HG03103 (cell line): ENCODE data around the gene KLHDC7A.

Source experiments
- ATAC-seq: cut with Tn5 transposase; IDR thresholded peaks from one replicate; pipeline ENCODE4 v1.9.1; 2021; ENCODE audit warnings: low read depth; ENCODE audit not compliant: unreplicated experiment

The KLHDC7A gene

DNA sequence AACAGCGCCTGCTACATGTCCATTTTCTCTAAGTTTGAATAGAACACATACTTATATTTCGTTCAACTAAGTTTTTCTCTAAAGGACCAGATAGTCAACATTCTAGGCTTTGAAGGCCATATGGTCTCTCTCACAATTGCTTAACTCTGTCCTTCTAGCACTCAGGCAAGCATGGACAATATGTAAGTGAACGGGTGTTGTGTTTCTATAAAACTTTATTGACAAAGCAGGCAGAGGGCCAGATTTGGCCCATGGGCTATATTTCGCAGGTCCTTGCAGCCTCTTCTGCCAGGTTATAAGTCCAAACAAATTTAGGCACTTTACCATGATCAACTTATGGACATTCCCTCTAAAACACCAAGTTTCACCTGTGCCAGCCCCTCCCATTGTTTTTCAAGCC is 21.1 kb downstream of the KLHDC7A start:
- ATAC-seq: no peak

DNA sequence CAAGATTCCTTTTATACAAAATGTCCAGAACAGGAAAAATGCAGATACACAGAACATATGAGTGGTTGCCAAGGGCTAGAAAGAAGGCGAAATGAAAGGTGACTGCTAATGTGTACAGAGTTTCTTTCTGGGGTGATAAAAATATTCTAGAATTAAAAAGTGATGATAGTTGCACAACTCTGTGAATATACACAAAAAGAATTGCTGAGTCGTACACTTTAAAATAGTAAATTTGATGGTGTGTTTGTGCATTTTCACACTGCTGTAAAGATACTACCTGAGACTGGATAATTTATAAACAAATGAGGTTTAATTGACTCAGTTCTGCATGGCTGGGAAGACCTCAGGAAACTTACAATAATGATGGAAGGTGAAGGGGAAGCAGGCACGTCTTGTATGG is 23.9 kb downstream of the KLHDC7A start:
- ATAC-seq: no peak

DNA sequence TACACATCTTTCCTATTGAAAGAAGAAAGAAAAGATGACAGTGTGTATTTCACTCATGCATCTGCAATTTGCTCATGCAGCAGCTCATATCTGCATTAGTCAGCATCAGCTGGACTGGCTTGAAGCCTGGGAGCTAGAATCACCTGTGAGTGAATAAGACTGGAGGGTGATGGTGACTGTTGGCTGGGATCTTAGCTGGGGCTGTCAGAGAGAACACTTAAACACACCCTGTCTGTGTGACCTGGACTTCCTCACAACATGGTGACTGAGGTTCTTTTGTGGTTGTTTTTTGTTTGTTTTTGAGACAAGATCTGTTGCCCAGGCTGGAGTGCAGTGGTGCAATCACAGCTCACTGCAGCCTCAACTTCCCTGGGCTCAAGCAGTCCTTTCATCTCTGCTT is 24.9 kb downstream of the KLHDC7A start:
- no peak for ATAC-seq

DNA sequence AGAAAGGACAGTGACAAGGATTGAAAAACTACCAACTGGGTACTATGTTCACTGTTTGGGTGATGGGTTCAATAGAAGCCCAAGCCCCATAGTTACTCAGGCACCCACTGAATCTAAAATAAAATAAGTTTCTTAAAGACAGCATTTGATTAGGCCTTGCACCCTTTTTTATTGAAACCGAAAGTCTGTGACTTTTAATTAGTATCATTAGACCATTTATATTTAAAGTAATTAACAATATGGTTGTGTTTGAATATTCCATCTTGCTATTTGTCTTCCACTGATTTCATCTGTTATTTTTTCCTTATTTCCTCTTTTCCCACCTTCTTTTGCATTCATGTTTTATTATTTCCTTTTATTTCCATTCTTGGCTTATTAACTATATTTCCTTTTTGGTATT is 27.4 kb downstream of the KLHDC7A start:
- ATAC-seq: no peak

DNA sequence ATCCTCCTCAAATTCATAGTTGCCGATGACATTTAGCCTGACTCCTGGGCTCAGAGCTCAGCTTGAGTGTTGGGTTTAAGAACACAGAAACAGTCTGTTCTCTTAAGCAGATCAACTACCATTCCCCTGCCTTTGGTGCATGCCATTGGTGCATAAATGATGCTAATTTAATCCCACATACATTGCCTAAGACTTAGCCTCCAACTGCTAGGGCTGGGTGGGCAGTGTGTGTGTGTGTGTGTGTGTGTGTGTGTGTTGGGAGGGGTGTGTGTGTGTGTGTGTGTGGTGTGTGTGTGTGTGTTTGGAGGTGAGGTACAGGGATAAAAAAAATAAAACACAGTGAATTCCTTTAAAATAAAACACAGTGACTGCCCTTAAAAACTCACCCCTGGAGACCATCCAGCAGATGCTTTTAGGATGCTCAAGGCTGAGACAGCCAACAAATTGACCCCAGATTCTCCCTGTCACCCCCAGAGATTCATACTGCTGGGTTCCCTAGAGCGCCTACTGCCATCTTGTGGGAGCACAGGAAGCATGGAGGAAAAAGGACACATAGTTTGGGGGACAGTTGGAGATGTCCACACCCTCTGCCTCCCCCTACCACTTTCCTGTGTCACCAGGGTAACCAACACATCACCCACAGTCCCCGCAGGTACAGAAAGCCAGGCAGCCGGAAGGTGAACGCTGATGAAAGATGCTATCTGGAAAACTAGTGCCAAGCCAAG is 30.6 kb downstream of the KLHDC7A start:
- ATAC-seq: no peak

DNA sequence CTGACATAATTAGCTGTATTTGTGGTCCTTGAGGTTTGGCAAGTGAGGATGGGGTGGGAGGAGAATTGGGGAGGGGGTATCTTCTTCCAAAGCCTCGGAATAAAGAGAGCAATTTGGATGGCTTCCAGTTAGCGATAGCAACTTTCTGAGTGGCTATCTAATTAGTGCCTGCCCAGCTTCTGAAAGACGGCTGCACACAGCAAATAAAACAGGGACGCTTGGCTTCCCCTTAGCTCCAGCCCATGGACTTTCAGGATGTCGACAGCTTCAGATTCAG is 31.1 kb downstream of the KLHDC7A start:
- ATAC-seq: no peak

DNA sequence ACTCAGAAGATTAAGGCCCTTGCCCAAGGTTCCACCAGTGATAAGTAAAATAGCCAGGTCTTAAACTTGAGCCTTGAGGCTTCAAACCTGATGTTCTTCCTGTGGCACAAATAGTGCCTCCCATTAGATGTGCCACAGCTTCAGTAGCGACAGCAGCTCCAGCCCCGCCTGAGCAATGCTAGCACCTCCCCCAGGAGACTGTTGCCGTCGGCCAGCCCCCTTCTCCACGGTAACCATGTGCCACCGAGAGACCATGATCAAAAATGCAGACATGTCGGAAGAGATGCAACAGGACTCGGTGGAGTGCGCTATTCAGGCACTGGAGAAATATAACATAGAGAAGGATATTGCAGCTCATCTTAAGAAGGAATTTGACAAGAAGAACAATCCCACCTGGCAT is 32.2 kb downstream of the KLHDC7A start:
- no peak for ATAC-seq

DNA sequence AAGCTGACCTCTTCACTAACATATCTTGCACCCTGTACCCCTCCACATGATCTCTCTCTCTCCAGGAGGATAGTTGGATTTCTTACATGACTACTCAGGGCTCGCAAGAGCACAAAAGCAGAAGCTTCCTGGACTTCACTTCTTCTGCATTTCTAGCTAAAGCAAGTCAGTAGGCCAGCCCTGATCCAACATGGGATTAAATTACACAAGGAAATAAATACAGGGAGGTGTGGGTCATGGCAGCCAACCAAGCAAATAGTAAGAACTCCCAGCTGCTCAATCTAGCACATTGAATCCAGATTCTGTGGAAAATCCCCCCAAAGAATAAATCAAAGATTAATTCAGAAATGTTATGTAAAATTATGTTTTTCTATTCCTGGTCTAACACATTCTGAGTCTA is 33.3 kb downstream of the KLHDC7A start:
- no peak for ATAC-seq

DNA sequence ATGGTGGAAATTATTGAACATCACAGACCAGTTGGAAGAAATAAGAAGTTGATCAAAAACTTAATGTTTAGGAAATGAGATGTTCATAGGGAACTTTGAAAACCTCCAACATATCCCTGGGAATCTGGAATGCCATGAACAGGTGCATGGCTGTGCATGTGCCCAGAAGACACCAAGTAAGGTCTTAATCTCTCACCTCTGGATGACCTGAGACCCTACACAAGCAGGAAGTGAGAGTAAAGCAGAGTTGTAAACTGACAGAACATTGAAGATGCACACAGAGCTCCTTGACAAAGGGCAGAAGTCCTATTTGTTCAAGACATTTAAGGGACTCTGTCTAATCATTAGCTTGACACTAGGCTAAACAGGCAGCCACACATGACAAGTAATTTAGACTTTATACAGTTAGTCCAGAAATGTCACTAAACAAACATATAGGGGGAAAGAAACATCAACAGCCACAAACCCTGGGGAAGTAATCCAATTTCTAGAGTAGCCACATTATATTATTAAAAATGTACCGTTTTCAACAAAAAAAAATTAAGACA is 34.5 kb downstream of the KLHDC7A start:
- ATAC-seq: no peak

DNA sequence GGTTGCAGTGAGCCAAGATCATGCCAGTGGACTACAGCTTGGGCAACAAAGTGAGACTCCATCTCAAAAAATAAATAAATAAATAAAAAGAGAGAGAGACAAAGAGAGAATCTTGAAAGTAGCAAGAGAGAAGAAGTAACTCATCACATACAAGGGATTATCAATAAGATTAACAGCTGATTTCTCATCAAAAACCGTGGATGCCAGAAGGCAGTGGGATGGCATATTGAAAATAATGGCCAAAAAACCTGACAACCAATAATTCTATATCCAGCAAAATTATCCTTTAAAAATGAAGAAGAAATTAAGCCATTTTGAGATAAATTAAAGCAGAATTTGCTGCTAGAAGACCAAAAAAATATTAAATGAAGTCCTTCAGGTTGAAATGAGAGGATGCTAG is 35.7 kb downstream of the KLHDC7A start:
- no peak for ATAC-seq

DNA sequence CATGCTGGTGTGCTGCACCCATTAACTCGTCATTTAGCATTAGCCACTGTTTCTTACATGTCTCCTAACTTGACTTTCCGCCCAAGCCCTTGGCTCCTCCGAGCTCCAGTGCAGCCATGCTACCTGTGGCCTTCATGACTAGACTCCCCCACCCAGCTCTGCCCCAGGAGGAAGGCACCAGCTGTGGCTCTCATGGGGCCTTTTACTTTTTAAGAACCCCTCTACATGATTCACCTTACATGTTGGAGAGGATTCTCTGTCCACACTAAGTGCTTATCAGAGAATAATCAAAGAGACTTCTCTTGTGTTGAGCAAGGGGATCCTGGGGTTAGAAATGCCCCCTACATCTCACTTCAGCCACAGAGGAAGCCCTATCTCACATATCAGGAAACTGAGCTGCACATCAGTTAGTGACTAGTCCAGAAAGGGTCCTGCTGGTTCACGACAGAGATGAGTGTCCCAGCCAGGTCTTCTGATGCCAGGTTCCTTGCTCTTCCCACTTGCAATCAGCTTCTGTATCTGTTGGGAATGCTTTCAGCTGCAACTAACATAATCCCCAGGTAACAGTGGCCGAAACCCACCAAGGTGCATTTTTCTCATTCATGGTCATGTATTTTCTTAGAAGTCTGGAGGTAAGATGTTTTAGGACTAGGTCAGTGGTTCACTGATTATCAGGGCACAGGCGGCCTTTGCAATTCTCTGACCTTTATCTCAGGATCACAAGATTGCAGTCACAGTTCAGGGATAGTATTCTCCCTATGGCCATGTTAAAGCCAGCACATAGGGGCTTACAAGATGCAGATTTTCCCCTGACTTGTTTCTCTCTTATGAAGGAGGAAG is 45.9 kb downstream of the KLHDC7A start:
- ATAC-seq: no peak

DNA sequence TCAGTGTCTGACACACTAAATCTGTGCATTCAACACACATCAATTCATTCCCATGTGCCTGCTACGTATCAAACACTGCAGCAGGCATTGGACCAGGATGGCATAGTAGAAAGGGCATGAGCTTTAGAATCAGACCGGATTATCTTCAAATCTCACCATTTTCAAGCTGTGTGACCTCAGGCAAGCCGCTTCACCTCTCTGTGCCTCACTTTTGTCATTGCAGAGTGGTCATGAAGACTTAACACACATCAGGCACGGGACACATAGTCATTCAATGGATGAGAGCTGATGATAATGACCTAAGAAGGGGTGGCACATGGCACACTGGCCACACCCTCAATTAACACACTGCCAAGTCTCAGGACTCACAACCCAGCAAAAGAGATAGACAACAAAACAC is 46.8 kb downstream of the KLHDC7A start:
- ATAC-seq: no peak

DNA sequence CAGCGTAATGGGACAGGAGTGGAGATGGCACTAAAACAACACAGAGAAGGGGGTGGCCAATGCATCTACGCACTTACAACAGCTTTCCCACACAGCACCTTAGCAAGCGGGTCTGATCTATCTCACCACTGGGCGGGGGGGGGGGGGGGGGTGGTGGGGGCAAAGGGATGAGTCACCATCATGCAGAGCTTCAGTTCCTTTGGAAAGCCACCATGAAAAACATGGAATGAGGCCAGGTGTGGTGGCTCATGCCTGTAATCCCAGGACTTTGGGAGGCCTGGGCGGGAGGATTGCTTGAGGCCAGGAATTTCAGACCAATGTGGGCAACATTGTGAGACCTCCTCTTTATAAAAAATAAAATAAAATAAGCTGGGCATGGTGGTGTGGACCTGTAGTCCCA is 47.2 kb downstream of the KLHDC7A start:
- ATAC-seq: no peak

DNA sequence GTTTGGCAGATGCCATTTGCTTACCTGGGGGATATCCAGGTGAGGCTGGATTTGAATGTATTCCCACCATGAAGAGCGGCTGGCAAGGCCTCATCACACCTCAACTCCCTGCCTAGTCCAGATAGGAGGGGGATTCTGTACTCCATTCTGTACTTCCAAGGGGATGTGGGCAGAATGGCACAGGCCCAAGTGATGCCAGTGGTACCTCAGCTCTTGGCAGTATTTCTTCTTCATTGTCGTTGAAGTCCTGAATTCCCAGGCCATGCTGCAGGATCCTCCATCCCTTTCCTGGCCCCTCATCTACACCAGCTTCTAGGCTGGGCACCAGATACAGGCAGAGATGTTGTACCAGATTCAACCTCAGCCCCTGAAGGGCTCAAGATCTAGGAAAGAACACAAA is 47.9 kb downstream of the KLHDC7A start:
- no peak for ATAC-seq

DNA sequence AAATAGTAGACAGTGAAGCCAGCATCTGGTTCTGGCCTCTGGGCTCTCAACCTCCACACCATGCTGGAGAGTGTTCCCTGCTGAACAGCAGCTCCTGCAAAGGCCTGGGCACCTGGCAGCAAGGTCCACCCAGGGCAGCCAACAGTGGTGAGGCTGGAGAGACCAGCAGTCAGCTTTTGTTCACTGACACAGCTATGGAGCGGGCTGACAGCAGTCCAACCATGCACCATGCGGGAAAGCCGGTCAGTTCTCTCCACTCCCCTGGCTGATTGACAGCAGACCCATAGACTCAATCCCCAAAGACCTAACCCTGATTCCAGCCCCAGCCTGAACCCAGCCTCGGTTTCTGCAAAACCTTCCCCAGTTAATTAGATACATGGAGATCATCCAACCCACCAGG is 49.0 kb downstream of the KLHDC7A start:
- ATAC-seq: no peak

DNA sequence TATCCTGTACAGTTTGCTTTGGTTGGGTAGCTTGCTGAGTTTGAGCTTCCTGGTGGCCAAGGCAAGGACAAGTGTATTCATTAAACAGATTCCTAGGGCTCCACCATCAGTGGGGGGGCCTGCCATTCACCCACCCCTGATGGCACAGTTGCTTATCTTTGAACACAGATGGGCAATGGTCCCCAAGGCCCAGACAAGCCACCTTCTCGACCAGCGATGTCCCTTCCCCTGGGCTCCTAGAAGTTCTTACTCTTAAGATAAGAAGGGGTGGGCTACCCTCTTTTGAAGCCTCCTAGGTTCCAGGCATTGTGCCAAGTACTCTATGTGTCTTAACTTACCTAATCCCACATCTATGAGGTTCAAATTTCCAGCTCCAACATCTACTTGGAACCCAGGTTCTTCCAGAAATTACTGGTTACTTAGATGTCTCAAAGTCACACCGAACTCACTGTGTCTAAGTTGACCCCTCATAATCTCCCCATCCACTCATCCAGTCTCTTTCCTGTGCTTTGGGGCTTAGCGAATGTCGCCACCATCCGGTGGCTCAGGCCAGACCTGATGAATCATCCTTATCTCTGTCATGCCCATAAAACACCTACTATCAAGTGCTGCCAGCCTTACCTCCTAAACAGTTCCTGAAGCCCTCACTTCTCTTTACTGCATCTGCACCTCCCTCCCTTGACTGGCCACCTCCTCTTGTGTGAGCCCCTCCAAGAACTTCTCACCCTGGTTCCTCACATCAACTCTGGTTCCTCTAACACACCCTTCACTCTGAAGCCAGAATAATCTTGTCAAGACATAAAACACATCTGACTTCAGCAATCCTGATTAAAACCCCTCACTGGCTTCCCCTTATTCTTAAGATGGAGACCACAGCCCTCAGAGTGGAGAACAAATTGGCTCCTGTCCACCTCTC is 50.1 kb downstream of the KLHDC7A start:
- ATAC-seq: no peak

DNA sequence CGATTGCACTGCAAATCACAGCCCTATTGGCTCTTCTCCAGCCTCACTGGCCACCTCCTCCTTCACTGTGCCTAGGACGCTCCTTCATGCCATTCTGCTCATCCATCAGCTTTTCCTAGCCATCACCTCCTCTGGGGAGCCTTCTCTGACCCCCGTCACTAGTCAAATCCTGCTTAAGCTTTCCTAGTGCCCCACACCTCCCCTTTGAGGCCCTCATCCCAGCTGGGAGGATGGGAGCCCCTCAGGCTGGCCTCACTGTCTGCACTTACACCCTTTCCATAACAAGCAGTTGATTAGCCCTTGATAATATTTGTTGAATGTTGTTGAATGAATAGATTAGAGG is 50.7 kb downstream of the KLHDC7A start:
- ATAC-seq: no peak

DNA sequence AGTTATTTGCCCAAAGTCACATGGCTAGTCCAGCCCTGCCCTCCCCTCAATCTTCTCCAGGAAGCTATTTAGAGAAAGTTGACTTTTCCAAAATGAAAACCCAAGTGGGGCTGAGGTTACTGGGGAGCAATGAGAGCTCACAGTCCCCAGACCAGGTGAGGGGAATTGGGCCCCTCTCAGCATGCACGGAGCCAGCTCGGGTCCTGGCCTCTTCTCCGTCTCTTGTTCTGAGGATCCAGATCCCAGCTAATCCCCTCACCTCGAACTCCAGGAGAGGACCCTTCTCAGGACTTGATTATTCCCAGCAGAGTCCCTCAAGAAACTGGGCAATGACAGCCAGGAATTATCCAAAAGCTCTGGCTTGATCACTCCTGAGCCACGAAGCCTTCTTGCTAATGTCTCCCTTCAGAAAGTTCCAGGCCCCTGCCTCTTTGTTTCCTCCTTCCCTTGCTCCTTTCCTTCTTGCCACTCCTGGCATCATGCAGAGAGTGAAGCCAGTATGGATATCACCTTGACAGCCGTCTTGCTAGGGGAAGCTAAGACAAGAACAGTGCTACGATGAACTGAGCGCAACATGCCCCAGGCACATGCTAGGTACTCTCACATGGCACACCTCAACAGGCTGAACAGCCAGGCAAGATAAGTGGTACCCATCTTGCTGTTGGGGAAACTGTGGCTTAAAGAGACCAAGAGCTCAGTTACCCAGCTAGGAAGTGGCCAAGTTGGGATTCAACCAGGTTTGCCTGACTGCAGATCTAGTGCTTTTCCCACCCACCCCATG is 51.9 kb downstream of the KLHDC7A start:
- no peak for ATAC-seq

DNA sequence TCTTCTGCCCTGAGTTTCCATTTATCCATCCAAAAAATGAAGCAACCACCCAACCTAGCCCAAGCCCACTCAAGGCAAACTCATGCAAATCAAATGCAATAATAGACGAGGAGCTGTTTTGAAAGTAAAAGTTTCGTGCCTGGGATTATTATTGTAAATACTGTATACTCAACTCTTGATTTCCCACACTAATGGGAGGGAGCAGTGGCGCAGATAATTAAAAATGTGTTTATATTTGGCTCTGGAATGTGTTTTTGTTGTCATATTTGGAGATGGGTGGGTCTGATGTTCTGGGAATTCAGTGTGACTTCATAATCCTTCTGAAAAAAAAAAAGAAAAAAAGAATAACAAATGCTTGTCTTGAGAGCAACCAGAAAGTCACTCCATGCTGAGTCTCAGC is 52.5 kb downstream of the KLHDC7A start:
- ATAC-seq: no peak

DNA sequence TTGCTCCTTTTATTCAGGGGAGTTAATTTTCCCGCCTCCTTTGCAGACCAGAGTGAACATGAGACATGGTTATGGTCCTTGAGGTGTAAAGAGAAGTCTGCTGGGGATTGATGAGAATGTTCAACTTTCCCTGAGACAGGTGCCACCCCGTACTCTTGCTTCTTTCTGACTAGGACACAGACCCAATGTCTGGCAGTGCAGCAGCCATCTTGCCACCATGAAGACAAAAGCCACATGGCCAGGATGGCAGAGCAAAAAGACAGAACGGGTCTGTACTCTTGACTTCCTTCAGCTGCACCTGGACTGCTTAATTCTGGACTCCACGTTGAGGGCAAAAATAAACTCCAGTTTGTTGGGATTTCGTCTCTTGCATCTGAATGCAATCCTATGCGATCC is 54.1 kb downstream of the KLHDC7A start:
- no peak for ATAC-seq
